ENCODE results near the gene TMEM179B. TPM values are rescaled to one million over a fixed set of nuclear protein-coding genes. Genes with fewer than 3 reads are reported as not detected.
A peak's percentile ranks its signal among the peaks of the same experiment; 100 is the strongest.

Gene TMEM179B
- total and polyA plus RNA-seq, 2 of the 13 experiments (the other 11 are each of a cell fraction or from before 2014, with no cell fraction given), result 24.8 to 25.7 TPM

GRCh38 chr11:62830904-62831519 lies 43.8 kb downstream of the TMEM179B start (continued):
- peak; percentile 40; the same call in 1 of the 2 replicates for TF ChIP-seq ZNF501 (CRISPR knock-in tag; IDR thresholded peaks at IDR 0.05)
- TF ChIP-seq ZNF781 (CRISPR knock-in tag; IDR thresholded peaks at IDR 0.05; ENCODE audit: borderline replicate concordance, not compliant biosample characterization), result no peak
- TF ChIP-seq TOE1 (CRISPR knock-in tag; IDR thresholded peaks at IDR 0.05), result no peak
- TF ChIP-seq HES4 (CRISPR knock-in tag; IDR thresholded peaks at IDR 0.05; ENCODE audit: borderline replicate concordance), result no peak
- no peak for TF ChIP-seq BRF2 (CRISPR knock-in tag; IDR thresholded peaks at IDR 0.05)
- no peak for TF ChIP-seq ZNF580 (CRISPR knock-in tag; IDR thresholded peaks at IDR 0.05; ENCODE audit: borderline replicate concordance, low read depth)
- TF ChIP-seq ZBTB42 (CRISPR knock-in tag; IDR thresholded peaks at IDR 0.05), result no peak
- TF ChIP-seq ZKSCAN5 (CRISPR knock-in tag; IDR thresholded peaks at IDR 0.05), result no peak
- no peak for TF ChIP-seq ZNF17 (CRISPR knock-in tag; IDR thresholded peaks at IDR 0.05)
- no peak for TF ChIP-seq NFIB (CRISPR knock-in tag; IDR thresholded peaks at IDR 0.05; ENCODE audit: borderline replicate concordance)
- TF ChIP-seq ZNF891 (CRISPR knock-in tag; IDR thresholded peaks at IDR 0.05), result no peak
- 0 out of 2 replicates have a peak, but pooled peaks have one; percentile 80 for TF ChIP-seq ARID4A (CRISPR knock-in tag; IDR thresholded peaks at IDR 0.05; ENCODE audit: borderline replicate concordance)
- TF ChIP-seq NFIC (IDR thresholded peaks at IDR 0.05; ENCODE audit: low read length), result no peak
- no peak for TF ChIP-seq TAF1 (CRISPR knock-in tag; IDR thresholded peaks at IDR 0.05)
- no peak for TF ChIP-seq ZNF879 (CRISPR knock-in tag; IDR thresholded peaks at IDR 0.05)
- TF ChIP-seq KLF15 (CRISPR knock-in tag; IDR thresholded peaks at IDR 0.05; ENCODE audit: borderline replicate concordance), result no peak
- TF ChIP-seq KDM6A (CRISPR knock-in tag; IDR thresholded peaks at IDR 0.05; ENCODE audit: low read depth), result no peak
- TF ChIP-seq ZNF350 (CRISPR knock-in tag; IDR thresholded peaks at IDR 0.05; ENCODE audit: borderline replicate concordance, low read depth), result peak; percentile 71; the same call in 1 of the 2 replicates
- no peak for TF ChIP-seq KLF11 (CRISPR knock-in tag; IDR thresholded peaks at IDR 0.05)
- no peak for TF ChIP-seq ZNF121 (CRISPR knock-in tag; IDR thresholded peaks at IDR 0.05)
- no peak; the same call in 1 of the 2 replicates for TF ChIP-seq KDM5B (CRISPR knock-in tag; IDR thresholded peaks at IDR 0.05; ENCODE audit: borderline replicate concordance)
- no peak for TF ChIP-seq ZNF432 (CRISPR knock-in tag; IDR thresholded peaks at IDR 0.05; ENCODE audit: borderline replicate concordance)
- TF ChIP-seq SMAD1 (CRISPR knock-in tag; IDR thresholded peaks at IDR 0.05; ENCODE audit: borderline replicate concordance, low read depth), result no peak
- 0 out of 2 replicates have a peak, but pooled peaks have one; percentile 22 for TF ChIP-seq ZNF800 (CRISPR knock-in tag; IDR thresholded peaks at IDR 0.05)
